K562 (cell line): Measurements from ENCODE around the gene DUSP10. TPM values are rescaled to one million over a fixed set of nuclear protein-coding genes. Genes with fewer than 3 reads are reported as not detected.

Source experiments
- CHD1 ChIP-seq: fragments of 200-600 bp; sonication (generic); IDR thresholded peaks from one replicate; pipeline ENCODE4 v1.6.1; 2012; ENCODE audit warnings: mild to moderate bottlenecking, moderate library complexity, low read length, inconsistent platforms
- CLOCK ChIP-seq: fragments of 250-450 bp; sonication (Bioruptor Pico); IDR thresholded peaks from 2 replicates; pipeline ENCODE4 v1.4.0; 2020; ENCODE audit warnings: mild to moderate bottlenecking, moderate library complexity, borderline replicate concordance
- MTA2 ChIP-seq: fragments of 450-650 bp; IDR thresholded peaks from 2 replicates; pipeline ENCODE4 v1.6.1; 2016; ENCODE audit warnings: low read depth
- POU5F1 ChIP-seq: fragments of 150-350 bp; IDR thresholded peaks from 2 replicates; pipeline ENCODE4 v1.6.1; 2014; ENCODE audit warnings: borderline replicate concordance, low read length, low read depth, mild to moderate bottlenecking; ENCODE audit not compliant: partially characterized antibody
- polyA plus RNA-seq, 8 experiments: library from polyadenylated mRNA; depleted of rRNA in 4 of 8; stranded (reverse) in 5 of 8; unstranded in 3 of 8; fragments of >200 nt; fragmentation: Nextera tagmentation in 2 of 8; fragmentation: Illumina TruSeq in 1 of 8; extraction: Ambion mirVana in 2 of 8; extraction: Trizol in 1 of 8; gene quantifications; 2 replicates each; pipeline versions ENCODE4 v1.2.1 to v1.2.3, GENCODE V29; 2011 to 2014; ENCODE audit warnings: inconsistent platforms in 1 of 8, missing spikeins in 1 of 8
- total RNA-seq, 7 experiments: library from RNA; depleted of rRNA in 6 of 7; stranded (reverse); fragments of >200 nt in 6 of 7; fragmentation: Illumina TruSeq in 2 of 7; extraction: Trizol in 2 of 7; gene quantifications; 2 replicates each; pipeline versions ENCODE4 v1.2.1 to v1.2.3, GENCODE V29; 2011 to 2021; ENCODE audit warnings: low replicate concordance in 1 of 7
- TF ChIP-seq, protein P1 (sequence below): fragments of 250-450 bp; sonication (Bioruptor Pico); IDR thresholded peaks from 2 replicates; pipeline ENCODE4 v1.4.0; 2020; ENCODE audit warnings: mild to moderate bottlenecking, moderate library complexity

The DUSP10 gene
- total and polyA plus RNA-seq, 9 of the 15 experiments (the other 6 are each of a cell fraction or from before 2014, with no cell fraction given): 1.7 to 8.3 (median 6.1) TPM

- no peak for TF ChIP-seq CLOCK (CRISPR knock-in tag)
- no peak for TF ChIP-seq MTA2
- TF ChIP-seq, protein P1, sequence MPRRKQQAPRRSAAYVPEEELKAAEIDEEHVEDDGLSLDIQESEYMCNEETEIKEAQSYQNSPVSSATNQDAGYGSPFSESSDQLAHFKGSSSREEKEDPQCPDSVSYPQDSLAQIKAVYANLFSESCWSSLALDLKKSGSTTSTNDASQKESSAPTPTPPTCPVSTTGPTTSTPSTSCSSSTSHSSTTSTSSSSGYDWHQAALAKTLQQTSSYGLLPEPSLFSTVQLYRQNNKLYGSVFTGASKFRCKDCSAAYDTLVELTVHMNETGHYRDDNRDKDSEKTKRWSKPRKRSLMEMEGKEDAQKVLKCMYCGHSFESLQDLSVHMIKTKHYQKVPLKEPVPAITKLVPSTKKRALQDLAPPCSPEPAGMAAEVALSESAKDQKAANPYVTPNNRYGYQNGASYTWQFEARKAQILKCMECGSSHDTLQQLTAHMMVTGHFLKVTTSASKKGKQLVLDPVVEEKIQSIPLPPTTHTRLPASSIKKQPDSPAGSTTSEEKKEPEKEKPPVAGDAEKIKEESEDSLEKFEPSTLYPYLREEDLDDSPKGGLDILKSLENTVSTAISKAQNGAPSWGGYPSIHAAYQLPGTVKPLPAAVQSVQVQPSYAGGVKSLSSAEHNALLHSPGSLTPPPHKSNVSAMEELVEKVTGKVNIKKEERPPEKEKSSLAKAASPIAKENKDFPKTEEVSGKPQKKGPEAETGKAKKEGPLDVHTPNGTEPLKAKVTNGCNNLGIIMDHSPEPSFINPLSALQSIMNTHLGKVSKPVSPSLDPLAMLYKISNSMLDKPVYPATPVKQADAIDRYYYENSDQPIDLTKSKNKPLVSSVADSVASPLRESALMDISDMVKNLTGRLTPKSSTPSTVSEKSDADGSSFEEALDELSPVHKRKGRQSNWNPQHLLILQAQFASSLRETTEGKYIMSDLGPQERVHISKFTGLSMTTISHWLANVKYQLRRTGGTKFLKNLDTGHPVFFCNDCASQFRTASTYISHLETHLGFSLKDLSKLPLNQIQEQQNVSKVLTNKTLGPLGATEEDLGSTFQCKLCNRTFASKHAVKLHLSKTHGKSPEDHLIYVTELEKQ (CRISPR knock-in tag): no peak
- TF ChIP-seq CHD1: no peak
- no peak for TF ChIP-seq POU5F1
Observed at GRCh38 chr1:221779771-221780170, 37.9 kb upstream of the DUSP10 start (continued).
